Posterior vena cava (tissue), 2 donors: ENCODE data around the gene CCDC80. TPM values are rescaled to one million over a fixed set of nuclear protein-coding genes. Genes with fewer than 3 reads are reported as not detected.
"Not testable (repeated sequence)": the region's sequence is repeated elsewhere in the genome, so short reads cannot be mapped to it uniquely, and the experiment has no call there.

Experiments
- DNase-seq: peaks from one replicate; pipeline ENCODE4 v3.0.0-alpha.2; 2020; ENCODE audit warnings: low spot score
- intact Hi-C, 2 donors: fragments of 100-400 bp; cut with DNase I; formaldehyde crosslinking; loops; one replicate each; pipeline versions ENCODE4 v1.14.1 to v1.14.2; 2022 to 2023
- total RNA-seq, 2 donors: library from RNA; stranded (reverse); fragmentation: NEBNext Ultra II Directional; extraction: Animal tissue kit (Norgen Biotek cat#: 25700); gene quantifications; one replicate each; pipeline ENCODE4 v1.2.1, GENCODE V29; 2021
- donor health status: DM: yes; HTN: yes; CAD: no.
- donor health status: DM: yes; HTN: yes; CAD: no.

The CCDC80 gene
- total RNA-seq, 2 donors from 2014 or later: 294 to 1,773 TPM

GRCh38 chr3:112564940-112565305, 76.0 kb downstream of the CCDC80 start:
- DNase-seq: no peak
- intact Hi-C loops: no loop called here

- intact Hi-C loops, DNase-seq: not testable (repeated sequence)
Observed at GRCh38 chr3:112564247-112564939, 76.5 kb downstream of the CCDC80 start.

- peak; percentile 100 for DNase-seq
- intact Hi-C loops: no loop called here
Observed at GRCh38 chr3:112561734-112562529, 79.0 kb downstream of the CCDC80 start, which contains the start of the genes ATG3 and SLC35A5. ATG3 (minus strand) TSS chr3:112561962; CDS start chr3:112561528, 434 bp downstream. SLC35A5 (plus strand) TSS chr3:112562045; CDS start chr3:112563404, 1,359 bp downstream.

GRCh38 chr3:112561484-112561733, 79.5 kb downstream of the CCDC80 start:
- intact Hi-C loops: no loop called here
- DNase-seq: no peak

- intact Hi-C loops: no loop called here
Observed at GRCh38 chr3:112560721-112561483, 80.0 kb downstream of the CCDC80 start.

GRCh38 chr3:112560307-112560706, 80.6 kb downstream of the CCDC80 start:
- intact Hi-C loops: no loop called here

More at GRCh38 chr3:112560721-112561483, 80.0 kb downstream of the CCDC80 start:
- peak; percentile 91 for DNase-seq

GRCh38 chr3:112557976-112558375, 83.0 kb downstream of the CCDC80 start:
- DNase-seq: no peak
- intact Hi-C loops: no loop called here

More at GRCh38 chr3:112560307-112560706, 80.6 kb downstream of the CCDC80 start:
- DNase-seq: no peak

GRCh38 chr3:112555535-112556170, 85.3 kb downstream of the CCDC80 start:
- intact Hi-C loops: no loop called here
- no peak for DNase-seq

GRCh38 chr3:112550859-112551258, 90.1 kb downstream of the CCDC80 start:
- DNase-seq: no peak
- intact Hi-C loops: no loop called here

Other genes starting within 250 kb of the CCDC80 start
- under 1 TPM; 0.14 to 0.38 TPM for gene BTLA, start 141.7 kb downstream of the CCDC80 start, total RNA-seq
- gene ATG3, start 79.2 kb downstream of the CCDC80 start, total RNA-seq: 10 to 100 TPM; 49.1 to 54.3 TPM
- gene SLC35A5, start 79.1 kb downstream of the CCDC80 start, total RNA-seq: 10 to 100 TPM; 28.3 to 32.0 TPM
- gene CD200R1L, start 205.7 kb upstream of the CCDC80 start, total RNA-seq: not detected